OCI-LY1 (cell line): Measurements from ENCODE around the gene DLX3.

ENCODE experiments used
- EZH2 ChIP-seq: fragments of 200-600 bp; sonication (generic), shearing (Covaris generic); IDR thresholded peaks from 2 replicates; pipeline ENCODE4 v1.8.0; 2017; ENCODE audit warnings: borderline replicate concordance, mixed run types, mild to moderate bottlenecking, antibody characterized with exemption, low read length, moderate library complexity, mixed read lengths
- TF ChIP-seq, protein P1 (sequence below): fragments of 200-600 bp; sonication (generic), shearing (Covaris generic); IDR thresholded peaks from 2 replicates; pipeline ENCODE4 v1.5.1; 2017; ENCODE audit warnings: mild to moderate bottlenecking, antibody characterized with exemption, low read length, moderate library complexity, mixed read lengths

DNA sequence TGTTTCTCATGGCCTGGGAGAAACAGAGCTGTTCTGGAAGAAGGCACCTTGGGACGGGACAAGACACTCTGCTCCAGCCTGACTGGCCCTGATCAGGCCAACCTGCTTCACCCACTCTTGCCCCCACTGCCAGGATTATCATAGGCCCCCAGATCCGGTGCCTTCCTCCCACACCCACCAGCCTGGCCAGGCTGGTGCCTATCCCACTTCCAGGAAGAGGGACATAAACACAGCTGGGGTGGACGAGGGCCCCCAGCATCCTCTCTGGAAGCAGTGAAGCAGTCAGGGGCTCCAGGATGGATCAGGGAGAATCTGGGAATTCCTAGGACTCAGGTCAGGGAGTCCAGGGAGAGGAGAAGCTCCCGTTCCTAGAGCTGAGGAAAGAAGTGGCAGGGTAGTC lies 44.0 kb upstream of the DLX3 start:
- TF ChIP-seq, protein P1, sequence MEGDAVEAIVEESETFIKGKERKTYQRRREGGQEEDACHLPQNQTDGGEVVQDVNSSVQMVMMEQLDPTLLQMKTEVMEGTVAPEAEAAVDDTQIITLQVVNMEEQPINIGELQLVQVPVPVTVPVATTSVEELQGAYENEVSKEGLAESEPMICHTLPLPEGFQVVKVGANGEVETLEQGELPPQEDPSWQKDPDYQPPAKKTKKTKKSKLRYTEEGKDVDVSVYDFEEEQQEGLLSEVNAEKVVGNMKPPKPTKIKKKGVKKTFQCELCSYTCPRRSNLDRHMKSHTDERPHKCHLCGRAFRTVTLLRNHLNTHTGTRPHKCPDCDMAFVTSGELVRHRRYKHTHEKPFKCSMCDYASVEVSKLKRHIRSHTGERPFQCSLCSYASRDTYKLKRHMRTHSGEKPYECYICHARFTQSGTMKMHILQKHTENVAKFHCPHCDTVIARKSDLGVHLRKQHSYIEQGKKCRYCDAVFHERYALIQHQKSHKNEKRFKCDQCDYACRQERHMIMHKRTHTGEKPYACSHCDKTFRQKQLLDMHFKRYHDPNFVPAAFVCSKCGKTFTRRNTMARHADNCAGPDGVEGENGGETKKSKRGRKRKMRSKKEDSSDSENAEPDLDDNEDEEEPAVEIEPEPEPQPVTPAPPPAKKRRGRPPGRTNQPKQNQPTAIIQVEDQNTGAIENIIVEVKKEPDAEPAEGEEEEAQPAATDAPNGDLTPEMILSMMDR = no peak
- no peak for TF ChIP-seq EZH2
